Erythroblast (primary cell): ENCODE measurements around the gene GRK2.

Source experiments
- GATA1 ChIP-seq: IDR thresholded peaks from 2 replicates; pipeline ENCODE4 v1.6.1; 2011; ENCODE audit warnings: low read depth, mild to moderate bottlenecking, control low read depth, low read length, moderate library complexity
- POLR2A ChIP-seq: IDR thresholded peaks from 2 replicates; pipeline ENCODE4 v1.6.1; 2011; ENCODE audit warnings: mild to moderate bottlenecking, low read length

DNA sequence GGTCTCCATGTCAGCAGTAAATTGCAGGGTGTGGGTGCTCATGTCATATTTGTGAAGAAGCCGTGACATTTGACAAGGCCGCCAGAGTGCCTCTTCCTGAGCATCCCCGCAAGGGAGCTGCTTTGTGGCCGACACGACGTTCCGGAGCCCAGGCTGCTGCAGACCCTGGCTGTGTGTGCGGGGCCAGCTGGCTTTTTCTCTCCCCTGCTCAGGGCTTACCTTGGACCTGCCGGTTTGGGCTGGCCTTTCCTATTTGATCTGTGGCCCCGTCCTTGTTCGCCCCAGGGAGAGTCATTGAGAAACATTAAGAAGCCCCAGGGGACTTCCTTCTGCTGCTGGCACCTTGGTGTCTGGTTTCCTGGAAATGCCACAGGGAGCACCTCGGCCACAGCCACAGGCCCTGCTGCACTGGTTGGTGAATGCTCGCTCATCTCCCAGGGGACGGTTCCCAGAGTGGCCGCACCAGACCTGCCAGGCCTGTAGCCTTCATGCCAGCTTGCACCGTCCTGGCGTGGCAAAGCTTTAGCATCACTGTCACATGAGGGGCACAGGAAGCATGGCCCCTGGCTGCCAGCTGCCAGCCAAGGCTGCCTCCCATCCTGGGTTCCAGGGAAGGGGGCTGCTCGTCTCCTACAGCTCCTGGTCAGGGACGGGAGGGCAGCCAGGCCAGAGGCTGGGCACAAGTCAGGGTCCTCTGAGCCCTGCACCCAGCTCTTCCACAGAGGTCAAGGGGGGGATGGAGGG, 5.4 kb downstream of the GRK2 start:
- TF ChIP-seq POLR2A, result no peak
- no peak for TF ChIP-seq GATA1
